ENCODE results near the gene DFFB. TPM values are rescaled to one million over a fixed set of nuclear protein-coding genes. Genes with fewer than 3 reads are reported as not detected.

Gene DFFB
- total and polyA plus RNA-seq, 8 donors: 5.4 to 14.7 (median 11.2) TPM

GRCh38 chr1:3817821-3818597 is 39.3 kb upstream of the DFFB start:
- no peaks in the 10 kb centered on the region for H3K27me3 ChIP-seq
- intact Hi-C loops (cut with DNase I): no loop called here
- TF ChIP-seq CTCF (IDR thresholded peaks at IDR 0.05): no peak
- ATAC-seq (no peak), DNase-seq (no peak)
- peaks cover 0 to 70% of the 10 kb centered on the region in 2 donors for H3K36me3 ChIP-seq
- H3K27ac ChIP-seq: no peak overlapping the region
- H3K4me1 ChIP-seq: no peaks in the 10 kb centered on the region
- no peaks in the 10 kb centered on the region for H3K9me3 ChIP-seq
- no peak overlapping the region for H3K4me3 ChIP-seq

- H3K36me3 ChIP-seq: peaks cover 0 to 78% of the 10 kb centered on the region in 2 donors
- H3K9me3 ChIP-seq: no peaks in the 10 kb centered on the region
- no peak overlapping the region for H3K27ac ChIP-seq
- H3K4me1 ChIP-seq: no peaks in the 10 kb centered on the region
- TF ChIP-seq CTCF (IDR thresholded peaks at IDR 0.05): no peak
- no peak for DNase-seq
- no peak for ATAC-seq
- intact Hi-C loops (cut with DNase I): no loop called here
- H3K27me3 ChIP-seq: no peaks in the 10 kb centered on the region
- H3K4me3 ChIP-seq: no peak overlapping the region
Observed at GRCh38 chr1:3819771-3820200, 37.5 kb upstream of the DFFB start.

GRCh38 chr1:3820316-3820715 is 37.0 kb upstream of the DFFB start:
- ATAC-seq (no peak), DNase-seq (no peak)
- Histone ChIP-seq H3K36me3 (peaks cover 0 to 78% of the 10 kb centered on the region in 2 donors), H3K9me3 (no peaks in the 10 kb centered on the region), H3K4me1 (no peaks in the 10 kb centered on the region), H3K27ac (no peak overlapping the region), H3K27me3 (no peaks in the 10 kb centered on the region), H3K4me3 (no peak overlapping the region)
- TF ChIP-seq CTCF (IDR thresholded peaks at IDR 0.05): no peak
- intact Hi-C loops (cut with DNase I): no loop called here

- no peak for ATAC-seq
- Histone ChIP-seq H3K36me3 (peaks cover 0 to 78% of the 10 kb centered on the region in 2 donors), H3K4me3 (no peak overlapping the region), H3K4me1 (no peaks in the 10 kb centered on the region), H3K27me3 (no peaks in the 10 kb centered on the region), H3K9me3 (no peaks in the 10 kb centered on the region), H3K27ac (no peak overlapping the region)
- TF ChIP-seq CTCF (IDR thresholded peaks at IDR 0.05): no peak
- no peak for DNase-seq
- intact Hi-C loops (cut with DNase I): no loop called here
Observed at GRCh38 chr1:3821004-3821403, 36.3 kb upstream of the DFFB start.

GRCh38 chr1:3821447-3821846 is 35.8 kb upstream of the DFFB start:
- TF ChIP-seq CTCF (IDR thresholded peaks at IDR 0.05): no peak
- H3K36me3 ChIP-seq: peaks cover 0 to 78% of the 10 kb centered on the region in 2 donors
- no peak for ATAC-seq

More at GRCh38 chr1:3821447-3821846, 35.8 kb upstream of the DFFB start:
- Histone ChIP-seq H3K9me3 (no peaks in the 10 kb centered on the region), H3K4me1 (no peaks in the 10 kb centered on the region), H3K4me3 (no peak overlapping the region), H3K27me3 (no peaks in the 10 kb centered on the region), H3K27ac (no peak overlapping the region)
- no peak for DNase-seq
- intact Hi-C loops (cut with DNase I): no loop called here

Measured in left lung (tissue), 10 donors.